Tibial nerve (tissue), 4 donors: ENCODE results near the gene ZSWIM9. TPM values are rescaled to one million over a fixed set of nuclear protein-coding genes. Genes with fewer than 3 reads are reported as not detected.
A peak's percentile ranks its signal among the peaks of the same experiment; 100 is the strongest.

Experiments
- DNase-seq, 2 donors: peaks; one replicate each; pipeline ENCODE4 v3.0.0-alpha.2; 2019; ENCODE audit warnings: low spot score in 2 of 2
- H3K27ac ChIP-seq, 4 donors: fragments of 200-600 bp; sonication (generic) in 3 of 4; one replicate each; pipeline ENCODE4 v1.5.1; 2017 to 2019; ENCODE audit warnings: mild to moderate bottlenecking in 1 of 4
- H3K27me3 ChIP-seq, 2 donors: fragments of 200-600 bp; sonication (generic) in 1 of 2; one replicate each; pipeline versions ENCODE4 v1.5.1 to v1.6.0; 2017 to 2019
- H3K36me3 ChIP-seq, 3 donors: fragments of 200-600 bp; sonication (generic); one replicate each; pipeline ENCODE4 v1.5.1; 2018 to 2019
- H3K4me1 ChIP-seq, 4 donors: fragments of 200-600 bp; sonication (generic) in 3 of 4; one replicate each; pipeline ENCODE4 v1.5.1; 2017 to 2019
- H3K4me3 ChIP-seq, 4 donors: fragments of 200-600 bp; sonication (generic) in 3 of 4; one replicate each; pipeline ENCODE4 v1.5.1; 2017 to 2019; ENCODE audit warnings: mild to moderate bottlenecking in 1 of 4, moderate library complexity in 1 of 4
- H3K9me3 ChIP-seq, 4 donors: fragments of 200-600 bp; sonication (generic) in 3 of 4; one replicate each; pipeline ENCODE4 v1.5.1; 2017 to 2019
- CTCF ChIP-seq, 5 experiments: fragments of 200-600 bp in 3 of 5; fragments of 450-650 bp in 2 of 5; sonication (generic) in 3 of 5; IDR thresholded peaks; one replicate each; pipeline ENCODE4 v1.5.1; 2016 to 2019; ENCODE audit warnings: antibody characterized with exemption in 5 of 5, mild to moderate bottlenecking in 3 of 5, moderate library complexity in 2 of 5
- EP300 ChIP-seq, 2 donors: sonication (generic); formaldehyde crosslinking; IDR thresholded peaks; one replicate each; pipeline ENCODE4 v1.6.1; 2017; ENCODE audit warnings: antibody characterized with exemption in 2 of 2, mild to moderate bottlenecking in 1 of 2
- POLR2A ChIP-seq, 2 donors: fragments of 450-650 bp; IDR thresholded peaks; one replicate each; pipeline ENCODE4 v1.6.1; 2017; ENCODE audit warnings: antibody characterized with exemption in 2 of 2, mild to moderate bottlenecking in 2 of 2, moderate library complexity in 2 of 2
- WGBS, 2 donors: methylation state at CpG; one replicate each; pipeline ENCODE4 v1.1.5; 2018; 5-methylcytosine and 5-hydroxymethylcytosine counted together
- total RNA-seq, 4 donors: library from RNA; depleted of rRNA; stranded (reverse); fragments of >200 nt; gene quantifications; one replicate each; pipeline ENCODE4 v1.1.0, GENCODE V29; 2016

The ZSWIM9 gene
- total RNA-seq, 4 donors from 2014 or later: 5.9 to 8.4 (median 6.8) TPM

- DNase-seq: no peak
- H3K36me3 ChIP-seq: peaks cover 0 to 44% (median 3%) of the 10 kb centered on the region in 3 donors
These were observed 24.7 kb downstream of the ZSWIM9 start for GRCh38 chr19:48194844-48195830.

GRCh38 chr19:48196321-48196763 is 25.9 kb downstream of the ZSWIM9 start:
- WGBS, 2 donors: 71 to 77% methylated on average over 19 to 23 of the region's 23 CpGs
- H3K9me3 ChIP-seq: no peaks in the 10 kb centered on the region
- H3K4me1 ChIP-seq: peaks cover 0 to 9% (median 0%) of the 10 kb centered on the region in 4 donors
- H3K4me3 ChIP-seq: no peak overlapping the region
- no peak for DNase-seq
- H3K27me3 ChIP-seq: no peaks in the 10 kb centered on the region
- no peak overlapping the region for H3K27ac ChIP-seq
- TF ChIP-seq CTCF (IDR thresholded peaks at IDR 0.05): no peak
- no peak for TF ChIP-seq POLR2A (IDR thresholded peaks at IDR 0.05)
- TF ChIP-seq EP300 (IDR thresholded peaks at IDR 0.05): no peak
- peaks cover 0 to 34% (median 0%) of the 10 kb centered on the region in 3 donors for H3K36me3 ChIP-seq

More at GRCh38 chr19:48194844-48195830, 24.7 kb downstream of the ZSWIM9 start:
- 72 to 81% methylated on average over 66 to 94 of the region's 95 CpGs for WGBS, 2 donors
- TF ChIP-seq EP300 (IDR thresholded peaks at IDR 0.05) (no peak), POLR2A (IDR thresholded peaks at IDR 0.05) (no peak), CTCF (IDR thresholded peaks at IDR 0.05) (no peak)
- Histone ChIP-seq H3K4me1 (peaks cover 0 to 9% (median 0%) of the 10 kb centered on the region in 4 donors), H3K4me3 (no peak overlapping the region), H3K27ac (no peak overlapping the region), H3K9me3 (no peaks in the 10 kb centered on the region), H3K27me3 (no peaks in the 10 kb centered on the region)

GRCh38 chr19:48196933-48197665 is 26.6 kb downstream of the ZSWIM9 start:
- no peak overlapping the region for H3K27ac ChIP-seq
- no peaks in the 10 kb centered on the region for H3K9me3 ChIP-seq
- H3K27me3 ChIP-seq: no peaks in the 10 kb centered on the region
- H3K4me1 ChIP-seq: peaks cover 0 to 9% (median 0%) of the 10 kb centered on the region in 4 donors
- WGBS, 2 donors: 22 to 39% methylated on average over 13 of the region's 13 CpGs
- H3K36me3 ChIP-seq: peaks cover 0 to 27% (median 0%) of the 10 kb centered on the region in 3 donors
- DNase-seq: no peak
- no peak overlapping the region for H3K4me3 ChIP-seq
- TF ChIP-seq POLR2A (IDR thresholded peaks at IDR 0.05) (no peak), CTCF (IDR thresholded peaks at IDR 0.05) (no peak), EP300 (IDR thresholded peaks at IDR 0.05) (no peak)

- TF ChIP-seq POLR2A (IDR thresholded peaks at IDR 0.05) (no peak), CTCF (IDR thresholded peaks at IDR 0.05) (no peak), EP300 (IDR thresholded peaks at IDR 0.05) (no peak)
- H3K4me3 ChIP-seq: peak overlapping the region; percentile 43 to 69 (median 66)
- no peaks in the 10 kb centered on the region for H3K9me3 ChIP-seq
- no peak for DNase-seq
- H3K36me3 ChIP-seq: peaks cover 0 to 9% (median 0%) of the 10 kb centered on the region in 3 donors
- H3K27me3 ChIP-seq: no peaks in the 10 kb centered on the region
- peak overlapping the region in 3 of 4 donors; percentile 73 to 82 (median 79) for H3K27ac ChIP-seq
- 4 to 5% methylated on average over 5 of the region's 5 CpGs for WGBS, 2 donors
- peaks cover 0 to 18% (median 11%) of the 10 kb centered on the region in 4 donors for H3K4me1 ChIP-seq
These were observed 32.8 kb downstream of the ZSWIM9 start for GRCh38 chr19:48203222-48203793.
